HG02623 (cell line): Measurements from ENCODE around the gene PDE4C.

Experiments used
- ATAC-seq: cut with Tn5 transposase; IDR thresholded peaks from one replicate; pipeline ENCODE4 v1.9.1; 2021; ENCODE audit warnings: moderate library complexity; ENCODE audit not compliant: unreplicated experiment

Gene PDE4C

GRCh38 chr19:18225702-18226468 lies at the start of gene PDE4C:
PDE4C (minus strand) TSS chr19:18226438; CDS start chr19:18226415, 23 bp downstream.
- ATAC-seq, result no peak

GRCh38 chr19:18274781-18275356 lies 48.6 kb upstream of the PDE4C start:
- no peak for ATAC-seq

- ATAC-seq, result no peak
Observed at GRCh38 chr19:18274219-18274780, 48.1 kb upstream of the PDE4C start, which contains the start of gene IQCN. IQCN (minus strand) TSS chr19:18274452; CDS start chr19:18269478, 4,974 bp downstream.

- ATAC-seq, result no peak
Observed at GRCh38 chr19:18273561-18274218, 47.5 kb upstream of the PDE4C start.

GRCh38 chr19:18271433-18271841 lies 45.2 kb upstream of the PDE4C start:
- no peak for ATAC-seq

GRCh38 chr19:18270326-18270725 lies 44.1 kb upstream of the PDE4C start:
- no peak for ATAC-seq

- ATAC-seq, result no peak
Observed at GRCh38 chr19:18269070-18269723, 43.0 kb upstream of the PDE4C start.

- ATAC-seq, result no peak
Observed at GRCh38 chr19:18266771-18267686, 40.8 kb upstream of the PDE4C start.

- no peak for ATAC-seq
Observed at GRCh38 chr19:18265582-18265981, 39.3 kb upstream of the PDE4C start.

GRCh38 chr19:18264971-18265540 lies 38.8 kb upstream of the PDE4C start:
- ATAC-seq, result no peak

GRCh38 chr19:18264137-18264854 lies 38.1 kb upstream of the PDE4C start:
- no peak for ATAC-seq

- ATAC-seq, result no peak
Observed at GRCh38 chr19:18263324-18264136, 37.3 kb upstream of the PDE4C start.

GRCh38 chr19:18262917-18263316 lies 36.7 kb upstream of the PDE4C start:
- ATAC-seq, result no peak

- no peak for ATAC-seq
Observed at GRCh38 chr19:18262144-18262543, 35.9 kb upstream of the PDE4C start.

- no peak for ATAC-seq
Observed at GRCh38 chr19:18261474-18261873, 35.2 kb upstream of the PDE4C start.

GRCh38 chr19:18259893-18260292 lies 33.7 kb upstream of the PDE4C start:
- no peak for ATAC-seq

GRCh38 chr19:18257503-18258470 lies 31.5 kb upstream of the PDE4C start:
- ATAC-seq, result no peak
